NCI-H82 (cell line): Measurements from ENCODE around the gene LDB2.

Source experiments
- DNase-seq: peaks from one replicate; lab custom pipeline; 2025; lab: John Stamatoyannopoulos, UW

LDB2 gene

GRCh38 chr4:16757080-16757521, 141.3 kb downstream of the LDB2 start:
- no peak for DNase-seq

GRCh38 chr4:16754104-16754503, 144.3 kb downstream of the LDB2 start:
- no peak for DNase-seq

GRCh38 chr4:16752150-16752549, 146.3 kb downstream of the LDB2 start:
- no peak for DNase-seq

DNA sequence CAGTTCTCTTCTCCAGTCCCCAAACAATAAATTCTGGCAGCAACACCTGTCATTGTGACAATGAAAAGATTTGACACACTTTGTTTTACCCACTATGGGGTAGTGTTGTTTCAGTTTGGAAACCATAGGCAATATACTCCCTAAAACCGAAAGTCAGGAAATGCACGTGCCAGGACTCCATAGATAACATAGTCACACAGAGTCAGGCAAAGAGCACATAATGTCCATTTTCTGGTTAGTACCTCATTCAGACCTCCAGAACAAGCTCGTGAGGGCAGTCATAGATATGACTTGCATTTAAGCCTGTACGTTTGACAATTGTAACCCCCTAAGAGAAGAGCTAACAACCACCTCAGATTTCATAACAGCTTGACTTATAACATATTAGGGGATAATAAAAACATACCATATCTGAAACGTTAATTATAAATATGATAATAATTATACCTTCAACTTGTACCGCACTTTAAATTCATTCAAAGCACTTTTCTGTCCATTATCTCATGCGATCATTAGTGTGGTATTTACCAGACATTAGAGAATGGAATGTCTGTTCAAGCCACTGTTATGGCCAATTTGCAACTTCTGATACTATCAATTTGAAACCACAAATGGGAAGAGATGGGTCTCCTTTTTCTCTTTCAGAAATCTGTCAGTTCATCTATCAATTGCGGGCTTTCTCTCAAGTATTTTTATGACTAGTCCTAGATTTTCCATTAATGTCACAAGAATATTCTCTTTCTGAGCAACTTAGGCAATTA, 147.4 kb downstream of the LDB2 start:
- DNase-seq: no peak

- no peak for DNase-seq
Measured at GRCh38 chr4:16750216-16750615, 148.2 kb downstream of the LDB2 start.

DNA sequence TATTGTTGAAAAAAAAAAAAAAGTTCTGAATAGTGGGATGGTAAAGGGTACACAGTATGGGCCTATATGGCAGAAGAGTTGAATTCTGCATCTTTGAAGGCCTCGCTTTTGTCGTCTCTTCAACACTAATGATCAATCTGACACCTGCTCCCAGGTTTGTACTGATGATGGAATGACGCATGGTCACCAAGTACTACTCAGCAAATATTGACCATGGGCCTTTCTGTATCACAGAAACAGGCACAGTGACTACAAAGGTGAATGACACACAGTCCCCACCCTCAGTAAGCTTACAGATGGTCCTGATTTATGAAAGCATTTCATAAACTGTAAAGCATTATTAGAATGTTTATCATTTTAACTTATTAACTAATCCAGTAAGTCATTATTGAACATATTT, 152.6 kb downstream of the LDB2 start:
- no peak for DNase-seq

DNA sequence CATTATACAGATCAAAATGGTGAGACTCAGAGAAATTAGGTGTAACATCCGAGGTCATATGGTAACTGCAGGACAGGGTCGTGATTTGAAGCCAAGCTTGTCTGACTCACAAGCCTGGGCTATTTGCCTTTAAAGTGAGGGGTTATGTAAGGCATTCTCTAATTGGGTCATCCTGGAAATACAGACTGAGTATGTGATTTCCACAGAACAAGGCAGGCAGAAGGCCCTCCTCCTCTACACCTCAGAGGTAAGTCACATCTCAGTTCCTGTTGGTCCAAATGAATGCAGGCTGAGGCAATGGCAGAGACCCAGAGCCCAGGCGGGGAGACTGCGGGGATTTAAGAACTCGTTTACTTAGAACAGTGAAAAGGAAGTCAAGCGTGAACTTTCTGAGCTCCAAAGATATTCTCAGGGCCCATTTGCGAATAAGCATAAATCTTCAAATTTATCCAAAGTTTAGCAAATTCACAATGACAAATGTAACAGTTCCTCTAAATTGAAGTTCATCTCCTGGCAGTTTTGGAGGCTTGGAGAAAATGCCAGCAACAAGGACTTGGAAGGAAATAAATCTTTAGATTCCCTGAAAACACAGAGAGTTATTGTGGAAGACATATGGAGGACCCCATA, 153.3 kb downstream of the LDB2 start:
- no peak for DNase-seq

DNA sequence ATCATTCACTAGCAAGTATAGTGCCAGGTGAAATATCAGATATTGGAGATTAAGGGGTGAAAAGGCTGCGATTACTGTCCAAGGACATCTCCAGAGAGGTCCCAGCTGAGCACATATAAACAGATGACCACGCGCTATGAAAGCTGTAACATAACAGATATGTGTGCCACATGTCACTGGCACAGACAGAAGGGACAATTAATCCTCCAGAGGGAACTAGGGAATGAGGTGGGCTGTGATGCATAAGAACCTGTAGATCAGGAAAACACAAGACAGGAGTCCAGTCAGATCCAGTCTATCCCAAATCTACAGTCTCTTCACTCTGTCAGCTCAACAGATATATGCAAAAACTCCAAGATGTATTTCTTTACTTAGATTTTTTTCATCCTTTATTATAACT, 157.2 kb downstream of the LDB2 start:
- no peak for DNase-seq

GRCh38 chr4:16739997-16740624, 158.3 kb downstream of the LDB2 start:
- no peak for DNase-seq

- no peak for DNase-seq
Measured at GRCh38 chr4:16738558-16738957, 159.9 kb downstream of the LDB2 start.

GRCh38 chr4:16733509-16733908, 164.9 kb downstream of the LDB2 start:
- DNase-seq: no peak

DNA sequence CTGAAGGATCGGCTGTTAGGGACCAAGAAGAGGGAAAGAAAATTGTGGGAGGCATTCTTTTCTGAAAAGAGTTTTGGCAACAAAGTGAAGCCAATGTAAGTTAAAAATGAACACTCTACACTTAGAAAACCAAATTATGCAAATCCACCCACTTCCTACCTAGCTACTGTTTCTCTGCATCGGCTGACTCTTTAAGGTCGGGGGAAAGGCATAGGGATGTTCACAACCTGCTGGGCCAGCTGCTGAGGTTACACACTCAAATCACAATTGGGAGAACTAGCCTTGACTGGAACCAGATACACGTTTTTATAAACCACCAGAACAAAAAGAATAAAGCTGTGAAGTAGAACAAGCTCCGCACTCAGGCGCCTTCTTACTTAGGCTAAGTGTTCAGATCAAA, 165.7 kb downstream of the LDB2 start:
- no peak for DNase-seq

DNA sequence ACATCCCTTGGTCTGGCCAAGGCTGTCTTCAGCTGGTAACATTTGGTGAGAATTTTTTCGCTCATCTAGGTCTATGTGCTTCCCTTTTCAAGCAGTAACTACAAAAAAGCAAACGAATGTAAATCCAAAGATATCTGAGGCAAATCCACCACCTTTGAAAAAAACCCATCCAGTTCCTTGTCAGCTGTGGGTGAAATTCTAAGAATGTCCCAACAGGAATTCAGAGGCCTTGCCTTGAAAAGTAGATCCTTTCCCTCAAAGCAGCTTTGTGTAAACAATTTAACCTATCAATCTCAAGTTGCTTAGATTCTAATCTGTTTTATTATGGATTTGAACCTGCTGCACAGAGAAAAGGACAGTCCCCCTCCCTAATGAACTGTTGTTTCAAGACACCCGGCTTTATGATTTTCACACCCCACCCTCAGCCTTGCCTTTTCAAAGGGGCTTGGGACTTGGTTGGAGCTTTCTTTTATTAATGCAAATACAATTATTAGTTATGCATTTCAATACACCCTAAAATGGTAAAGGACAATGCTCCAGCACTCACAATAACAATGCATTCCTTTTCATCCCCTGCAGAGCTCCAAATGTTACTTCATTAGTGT, 166.6 kb downstream of the LDB2 start:
- DNase-seq: no peak

GRCh38 chr4:16730522-16731205, 167.8 kb downstream of the LDB2 start:
- DNase-seq: no peak

- no peak for DNase-seq
Measured at GRCh38 chr4:16729336-16729735, 169.1 kb downstream of the LDB2 start.

- DNase-seq: no peak
Measured at GRCh38 chr4:16728849-16729248, 169.6 kb downstream of the LDB2 start.

- no peak for DNase-seq
Measured at GRCh38 chr4:16728111-16728510, 170.3 kb downstream of the LDB2 start.

DNA sequence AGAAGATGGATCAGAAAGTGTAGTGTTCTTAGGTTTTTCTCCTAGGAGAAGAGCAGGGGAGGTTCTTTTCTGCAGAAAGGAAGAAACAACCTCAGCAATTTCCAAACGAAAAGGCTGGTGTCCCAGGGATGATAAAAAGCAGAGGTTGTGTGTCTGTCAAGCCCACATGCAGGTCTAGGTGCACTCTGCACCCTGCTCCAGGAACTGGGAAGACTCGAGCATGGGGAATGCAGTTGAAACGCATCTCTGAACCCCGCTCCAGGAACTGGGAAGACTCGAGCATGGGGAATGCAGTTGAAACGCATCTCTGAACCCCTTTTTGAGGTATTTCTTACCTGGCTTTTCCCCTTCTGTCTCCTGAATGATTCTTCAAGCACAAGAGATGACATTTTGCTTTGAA, 171.2 kb downstream of the LDB2 start:
- no peak for DNase-seq

GRCh38 chr4:16726368-16727050, 171.9 kb downstream of the LDB2 start:
- DNase-seq: no peak

DNA sequence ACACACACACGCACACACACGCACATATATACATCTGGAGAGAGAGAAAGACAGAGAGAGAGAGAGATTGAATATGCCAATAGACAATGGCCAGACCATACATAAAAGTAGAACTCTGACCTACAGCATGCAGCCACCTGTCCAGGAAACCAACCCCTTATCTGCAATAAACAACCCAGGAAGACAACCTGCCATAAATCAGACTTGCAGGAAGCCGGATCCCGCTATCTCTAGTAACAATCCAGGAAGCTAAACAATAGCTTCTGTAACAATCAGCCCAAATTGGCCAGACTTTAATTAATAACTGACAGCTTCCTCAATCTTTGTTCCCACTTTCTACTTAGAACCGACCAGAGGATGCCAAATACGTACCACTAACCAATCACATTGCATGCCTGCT, 173.2 kb downstream of the LDB2 start:
- no peak for DNase-seq

DNA sequence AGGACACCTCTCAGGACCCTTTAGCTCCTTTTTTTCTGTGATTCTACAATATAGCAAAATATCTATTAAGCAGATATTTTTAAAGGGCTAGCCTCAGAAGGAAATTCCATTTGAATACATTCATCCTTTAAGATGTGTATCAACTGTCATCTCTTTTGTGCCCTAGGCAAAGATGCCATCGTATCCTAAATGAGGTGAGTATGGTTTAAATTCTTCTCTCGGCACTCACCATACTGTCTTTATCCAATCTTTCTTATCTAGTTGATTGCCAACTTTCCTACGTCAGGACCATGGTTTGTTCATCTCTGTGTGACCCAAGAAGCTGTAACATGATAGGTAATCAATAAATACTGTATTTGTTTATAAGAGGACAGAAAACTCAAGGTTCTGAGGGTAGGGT, 176.0 kb downstream of the LDB2 start:
- no peak for DNase-seq
